SK-N-SH (cell line): ENCODE data around the gene APBA2.

ENCODE experiments used
- EP300 ChIP-seq, 2 experiments: IDR thresholded peaks; 2 replicates each; pipeline versions ENCODE4 v1.4.0 to v1.6.1; 2012; ENCODE audit warnings: borderline replicate concordance in 1 of 2, low read depth in 1 of 2, low read length in 1 of 2
- NFIC ChIP-seq: IDR thresholded peaks from 2 replicates; pipeline ENCODE4 v1.4.0; 2012; ENCODE audit warnings: borderline replicate concordance
- POLR2AphosphoS5 ChIP-seq: IDR thresholded peaks from 2 replicates; pipeline ENCODE4 v1.6.1; 2012; ENCODE audit warnings: low read depth, low read length
- RFX5 ChIP-seq: IDR thresholded peaks from 2 replicates; pipeline ENCODE4 v1.6.1; 2012; ENCODE audit warnings: mild to moderate bottlenecking, improper control_type of control experiment, low read length
- SMC3 ChIP-seq: IDR thresholded peaks from 2 replicates; pipeline ENCODE4 v1.6.1; 2012; ENCODE audit warnings: low read depth, low read length, improper control_type of control experiment
- TF ChIP-seq, protein P1 (sequence below): fragments of 150-350 bp; IDR thresholded peaks from 2 replicates; pipeline ENCODE4 v1.6.1; 2017; ENCODE audit warnings: antibody characterized with exemption, low read length, low read depth, borderline replicate concordance
- TF ChIP-seq, protein P2 (sequence below): fragments of 200-600 bp; sonication (generic); IDR thresholded peaks from 2 replicates; pipeline ENCODE4 v1.6.1; 2017; ENCODE audit warnings: antibody characterized with exemption, mild to moderate bottlenecking, moderate library complexity
- TF ChIP-seq, protein P3 (sequence below): IDR thresholded peaks from 2 replicates; pipeline ENCODE4 v1.4.0; 2012; ENCODE audit warnings: low read depth, borderline replicate concordance
- TF ChIP-seq, protein P4 (sequence below): IDR thresholded peaks from 2 replicates; pipeline ENCODE4 v1.4.0; 2012; ENCODE audit warnings: low read depth, borderline replicate concordance

DNA sequence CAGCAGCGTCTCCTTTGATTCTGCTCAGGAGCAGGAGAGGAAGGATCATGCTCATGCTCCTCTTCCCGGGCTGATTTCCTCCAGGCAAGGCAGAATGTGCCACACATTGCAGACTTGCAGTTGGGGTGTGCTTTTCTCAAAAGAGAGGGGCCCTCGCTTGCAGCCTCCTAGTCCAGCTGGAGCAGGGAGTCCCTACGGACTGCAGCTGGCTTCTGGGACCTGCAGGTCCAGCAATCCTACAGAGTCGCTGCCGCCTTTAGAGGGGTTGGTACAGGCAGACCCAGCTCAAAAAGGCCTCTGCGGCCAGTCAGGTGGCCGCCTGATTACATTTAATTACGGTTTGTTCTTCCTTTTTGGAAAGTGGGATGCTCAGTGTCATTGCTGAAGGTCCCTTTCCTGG, 210.0 kb downstream of the APBA2 start:
- no peak for TF ChIP-seq EP300 (IDR thresholded peaks at IDR 0.05; ENCODE audit: borderline replicate concordance in 1 of 2, low read depth in 1 of 2, low read length in 1 of 2)
- TF ChIP-seq, protein P1, sequence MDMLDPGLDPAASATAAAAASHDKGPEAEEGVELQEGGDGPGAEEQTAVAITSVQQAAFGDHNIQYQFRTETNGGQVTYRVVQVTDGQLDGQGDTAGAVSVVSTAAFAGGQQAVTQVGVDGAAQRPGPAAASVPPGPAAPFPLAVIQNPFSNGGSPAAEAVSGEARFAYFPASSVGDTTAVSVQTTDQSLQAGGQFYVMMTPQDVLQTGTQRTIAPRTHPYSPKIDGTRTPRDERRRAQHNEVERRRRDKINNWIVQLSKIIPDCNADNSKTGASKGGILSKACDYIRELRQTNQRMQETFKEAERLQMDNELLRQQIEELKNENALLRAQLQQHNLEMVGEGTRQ: no peak
- TF ChIP-seq, protein P2, sequence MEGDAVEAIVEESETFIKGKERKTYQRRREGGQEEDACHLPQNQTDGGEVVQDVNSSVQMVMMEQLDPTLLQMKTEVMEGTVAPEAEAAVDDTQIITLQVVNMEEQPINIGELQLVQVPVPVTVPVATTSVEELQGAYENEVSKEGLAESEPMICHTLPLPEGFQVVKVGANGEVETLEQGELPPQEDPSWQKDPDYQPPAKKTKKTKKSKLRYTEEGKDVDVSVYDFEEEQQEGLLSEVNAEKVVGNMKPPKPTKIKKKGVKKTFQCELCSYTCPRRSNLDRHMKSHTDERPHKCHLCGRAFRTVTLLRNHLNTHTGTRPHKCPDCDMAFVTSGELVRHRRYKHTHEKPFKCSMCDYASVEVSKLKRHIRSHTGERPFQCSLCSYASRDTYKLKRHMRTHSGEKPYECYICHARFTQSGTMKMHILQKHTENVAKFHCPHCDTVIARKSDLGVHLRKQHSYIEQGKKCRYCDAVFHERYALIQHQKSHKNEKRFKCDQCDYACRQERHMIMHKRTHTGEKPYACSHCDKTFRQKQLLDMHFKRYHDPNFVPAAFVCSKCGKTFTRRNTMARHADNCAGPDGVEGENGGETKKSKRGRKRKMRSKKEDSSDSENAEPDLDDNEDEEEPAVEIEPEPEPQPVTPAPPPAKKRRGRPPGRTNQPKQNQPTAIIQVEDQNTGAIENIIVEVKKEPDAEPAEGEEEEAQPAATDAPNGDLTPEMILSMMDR: no peak
- TF ChIP-seq RFX5: no peak
- TF ChIP-seq SMC3: no peak
- TF ChIP-seq, protein P3, sequence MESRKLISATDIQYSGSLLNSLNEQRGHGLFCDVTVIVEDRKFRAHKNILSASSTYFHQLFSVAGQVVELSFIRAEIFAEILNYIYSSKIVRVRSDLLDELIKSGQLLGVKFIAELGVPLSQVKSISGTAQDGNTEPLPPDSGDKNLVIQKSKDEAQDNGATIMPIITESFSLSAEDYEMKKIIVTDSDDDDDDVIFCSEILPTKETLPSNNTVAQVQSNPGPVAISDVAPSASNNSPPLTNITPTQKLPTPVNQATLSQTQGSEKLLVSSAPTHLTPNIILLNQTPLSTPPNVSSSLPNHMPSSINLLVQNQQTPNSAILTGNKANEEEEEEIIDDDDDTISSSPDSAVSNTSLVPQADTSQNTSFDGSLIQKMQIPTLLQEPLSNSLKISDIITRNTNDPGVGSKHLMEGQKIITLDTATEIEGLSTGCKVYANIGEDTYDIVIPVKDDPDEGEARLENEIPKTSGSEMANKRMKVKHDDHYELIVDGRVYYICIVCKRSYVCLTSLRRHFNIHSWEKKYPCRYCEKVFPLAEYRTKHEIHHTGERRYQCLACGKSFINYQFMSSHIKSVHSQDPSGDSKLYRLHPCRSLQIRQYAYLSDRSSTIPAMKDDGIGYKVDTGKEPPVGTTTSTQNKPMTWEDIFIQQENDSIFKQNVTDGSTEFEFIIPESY: no peak
- TF ChIP-seq POLR2AphosphoS5: no peak
- TF ChIP-seq NFIC: no peak
- TF ChIP-seq, protein P4, sequence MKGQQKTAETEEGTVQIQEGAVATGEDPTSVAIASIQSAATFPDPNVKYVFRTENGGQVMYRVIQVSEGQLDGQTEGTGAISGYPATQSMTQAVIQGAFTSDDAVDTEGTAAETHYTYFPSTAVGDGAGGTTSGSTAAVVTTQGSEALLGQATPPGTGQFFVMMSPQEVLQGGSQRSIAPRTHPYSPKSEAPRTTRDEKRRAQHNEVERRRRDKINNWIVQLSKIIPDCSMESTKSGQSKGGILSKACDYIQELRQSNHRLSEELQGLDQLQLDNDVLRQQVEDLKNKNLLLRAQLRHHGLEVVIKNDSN: no peak
